GM21515 (cell line): Measurements from ENCODE around the gene ZNF385B.

ENCODE experiments used
- ATAC-seq: cut with Tn5 transposase; IDR thresholded peaks from one replicate; pipeline ENCODE4 v1.9.1; 2021; ENCODE audit not compliant: unreplicated experiment

The ZNF385B gene

GRCh38 chr2:179558010-179558934 is 303.1 kb downstream of the ZNF385B start:
- no peak for ATAC-seq

GRCh38 chr2:179556425-179556824 is 305.0 kb downstream of the ZNF385B start:
- ATAC-seq, result no peak

- no peak for ATAC-seq
Observed at GRCh38 chr2:179555691-179556283, 305.6 kb downstream of the ZNF385B start.

DNA sequence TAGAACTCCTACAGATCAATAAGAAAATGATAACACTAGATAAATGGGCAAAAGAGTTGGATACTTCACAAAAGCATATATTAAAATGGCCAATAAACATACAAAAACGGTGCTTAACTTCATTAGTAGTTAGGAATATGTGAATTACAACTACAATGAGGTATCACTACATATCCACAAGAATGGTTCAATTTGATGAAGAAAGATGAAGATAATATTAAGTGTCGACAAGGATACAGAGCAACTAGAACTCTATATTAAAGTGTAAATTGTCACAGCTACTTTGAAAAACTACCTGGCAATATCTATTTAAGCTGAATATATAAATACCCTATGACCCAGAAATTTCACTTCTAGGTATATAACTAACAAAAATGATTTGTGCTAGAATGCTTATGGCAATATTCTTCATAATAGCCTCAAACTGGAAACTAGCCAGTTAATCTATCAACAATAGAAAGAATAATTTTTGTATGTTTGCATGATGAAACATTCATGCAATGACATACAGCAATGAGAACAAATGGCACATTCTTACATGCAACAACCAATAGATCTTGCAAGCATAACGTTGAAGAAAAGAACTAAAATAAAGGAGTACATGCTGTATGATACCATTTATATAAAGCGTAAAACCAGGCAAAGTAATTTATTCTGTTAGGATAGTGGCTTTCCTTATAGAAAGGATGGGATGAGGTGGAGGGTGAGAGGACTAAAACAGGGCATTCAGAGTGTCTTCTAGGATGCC is 306.6 kb downstream of the ZNF385B start:
- ATAC-seq, result no peak

GRCh38 chr2:179553382-179553781 is 308.0 kb downstream of the ZNF385B start:
- no peak for ATAC-seq

- ATAC-seq, result no peak
Observed at GRCh38 chr2:179551539-179552045, 309.8 kb downstream of the ZNF385B start.

GRCh38 chr2:179550849-179551248 is 310.6 kb downstream of the ZNF385B start:
- no peak for ATAC-seq

DNA sequence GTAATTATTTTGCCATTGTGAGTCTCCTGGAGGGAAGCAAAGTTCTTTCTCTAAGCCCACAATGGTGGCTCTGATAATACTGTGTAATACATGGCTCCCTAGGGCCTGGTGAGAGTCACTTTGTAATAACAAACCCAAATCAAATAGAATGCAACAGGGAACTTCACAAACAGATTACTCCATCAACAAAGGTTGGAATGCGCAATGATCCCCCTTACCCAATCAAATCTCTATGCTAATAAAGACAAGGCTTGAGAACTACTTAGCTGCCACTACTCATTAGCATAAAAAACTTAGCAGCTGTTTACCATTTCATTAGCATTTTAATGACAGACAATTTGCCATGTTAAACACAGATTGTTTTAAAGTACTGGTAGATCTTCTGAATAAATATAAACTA is 311.2 kb downstream of the ZNF385B start:
- no peak for ATAC-seq

DNA sequence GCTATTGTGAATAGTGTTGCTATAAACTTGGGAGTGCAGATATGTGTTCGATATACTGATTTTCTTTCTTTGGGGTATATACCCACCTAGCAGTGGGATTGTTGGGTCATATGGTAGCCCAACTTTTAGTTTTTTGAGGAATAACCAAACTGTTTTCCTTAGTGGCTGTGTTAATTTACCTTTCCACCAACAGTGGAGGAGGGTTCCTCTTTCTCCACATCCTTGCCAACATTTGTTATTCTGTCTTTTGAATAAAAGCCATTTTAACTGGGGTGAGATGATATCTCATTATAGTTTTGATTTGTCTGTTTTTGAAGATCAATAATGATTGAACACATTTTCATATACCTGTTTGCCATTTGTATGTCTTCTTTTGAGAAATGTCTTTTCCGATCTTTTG is 314.8 kb downstream of the ZNF385B start:
- ATAC-seq, result no peak

DNA sequence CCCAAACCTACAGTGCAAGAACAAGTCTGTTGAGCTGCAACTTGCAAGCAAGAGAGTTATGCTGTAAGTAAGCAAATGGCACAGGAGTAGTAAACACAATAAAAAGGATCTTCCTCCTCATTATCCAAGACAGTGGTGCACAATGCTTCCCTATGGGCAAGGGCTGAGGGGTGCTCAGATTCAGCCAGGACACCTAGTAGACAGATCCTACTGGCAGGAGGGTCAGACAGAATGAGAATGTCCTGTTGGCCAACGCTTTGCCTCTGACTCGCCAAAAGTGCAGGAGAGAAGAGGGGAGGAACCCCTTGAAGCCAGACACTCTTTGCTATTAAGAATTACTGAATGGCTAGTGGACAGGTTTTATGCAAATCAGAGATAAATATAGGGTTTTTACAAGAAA is 316.4 kb downstream of the ZNF385B start:
- no peak for ATAC-seq

DNA sequence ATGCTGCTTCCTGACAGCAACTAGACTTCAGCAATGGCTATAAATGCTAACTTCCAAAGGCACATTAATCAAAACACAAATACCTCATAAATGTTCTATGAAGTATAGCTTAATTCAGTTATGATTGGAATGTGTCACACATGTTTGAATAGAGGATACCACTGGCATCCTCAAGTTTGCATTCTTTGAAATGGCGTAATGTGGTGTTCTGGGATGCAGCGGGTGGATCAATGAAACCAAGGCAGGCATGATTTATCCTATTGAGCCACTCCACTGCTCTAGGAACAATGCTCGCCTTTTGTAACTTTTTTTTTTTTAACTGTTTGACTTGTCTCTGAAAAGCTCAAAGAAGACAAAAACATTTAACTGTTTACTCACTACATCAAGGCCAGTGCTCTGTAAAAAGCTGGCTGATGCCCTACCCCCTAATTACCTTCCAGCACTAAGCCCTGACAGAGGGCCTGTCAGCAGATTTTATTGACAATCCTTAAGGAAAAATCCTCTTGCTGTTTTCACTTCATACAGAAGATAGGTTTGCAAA is 318.0 kb downstream of the ZNF385B start:
- ATAC-seq, result no peak

DNA sequence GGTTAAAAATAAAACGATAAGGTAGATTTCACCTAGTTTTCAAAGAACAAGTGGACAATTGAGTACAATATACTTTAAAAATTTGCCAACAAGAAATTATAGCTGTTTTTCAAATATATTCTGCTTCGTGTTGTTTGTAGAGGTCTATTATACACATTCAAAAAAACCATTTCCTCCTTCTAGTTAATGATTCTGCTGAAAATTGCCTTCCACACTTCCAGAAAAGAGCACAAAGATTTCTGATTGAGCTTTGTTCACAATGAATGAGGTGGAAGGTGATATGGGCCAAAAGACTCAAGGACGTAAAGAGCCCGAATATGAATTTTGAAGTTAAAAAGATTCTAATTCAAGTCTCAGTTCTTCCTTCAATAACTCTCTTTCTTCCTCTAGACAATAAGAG is 319.8 kb downstream of the ZNF385B start:
- no peak for ATAC-seq

GRCh38 chr2:179539124-179539511 is 322.3 kb downstream of the ZNF385B start:
- no peak for ATAC-seq

DNA sequence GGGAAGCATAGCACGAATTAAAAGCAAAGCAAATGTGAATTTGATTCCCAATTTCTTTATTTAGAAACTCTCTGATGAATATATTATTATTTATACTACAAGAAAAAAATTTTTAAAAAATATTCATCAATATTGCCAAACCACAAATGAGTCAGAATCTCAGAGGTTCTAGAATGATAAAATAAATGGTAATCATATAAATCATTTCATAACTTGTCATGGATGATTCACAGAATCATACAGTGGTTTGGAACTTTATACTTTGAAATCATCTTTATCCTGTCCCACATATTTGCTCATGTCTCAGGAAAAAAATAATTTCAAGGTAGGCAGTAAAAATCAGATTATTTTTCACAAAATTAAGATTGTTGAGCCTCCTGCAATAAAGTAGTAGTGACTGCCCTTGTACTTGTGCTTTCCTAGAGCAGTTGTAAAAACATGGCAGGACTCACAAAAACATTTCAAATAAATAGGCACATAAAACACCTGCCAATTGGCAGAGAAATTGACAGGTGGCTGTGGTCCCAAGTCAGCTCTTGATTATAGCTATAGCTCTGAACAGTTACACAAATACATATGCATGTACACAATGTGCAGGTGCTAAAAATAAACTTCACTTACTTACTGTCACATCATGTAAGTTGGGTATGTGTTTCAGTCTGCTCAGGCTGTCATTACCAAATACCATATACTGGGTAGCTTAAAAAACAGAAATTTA is 322.8 kb downstream of the ZNF385B start:
- ATAC-seq, result no peak

DNA sequence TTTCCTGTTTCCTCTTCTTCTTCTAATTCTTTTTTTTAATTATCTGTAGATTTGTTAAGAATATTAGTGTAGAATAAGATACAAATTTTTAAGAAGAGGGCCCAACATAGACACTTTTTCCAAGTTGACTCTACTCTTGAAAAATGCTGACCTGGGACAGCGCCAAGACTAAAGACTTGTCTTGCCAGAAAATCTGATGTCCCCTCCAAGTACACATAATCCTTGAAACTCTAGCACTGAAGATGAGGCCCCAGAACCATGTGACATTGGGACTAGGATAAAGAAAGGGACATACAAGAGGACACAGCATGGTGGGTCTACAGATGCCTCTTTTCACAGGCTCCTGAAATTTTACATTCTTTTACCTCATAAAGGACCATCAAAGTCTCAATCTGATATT is 325.2 kb downstream of the ZNF385B start:
- ATAC-seq, result no peak

- no peak for ATAC-seq
Observed at GRCh38 chr2:179533875-179534274, 327.5 kb downstream of the ZNF385B start.

DNA sequence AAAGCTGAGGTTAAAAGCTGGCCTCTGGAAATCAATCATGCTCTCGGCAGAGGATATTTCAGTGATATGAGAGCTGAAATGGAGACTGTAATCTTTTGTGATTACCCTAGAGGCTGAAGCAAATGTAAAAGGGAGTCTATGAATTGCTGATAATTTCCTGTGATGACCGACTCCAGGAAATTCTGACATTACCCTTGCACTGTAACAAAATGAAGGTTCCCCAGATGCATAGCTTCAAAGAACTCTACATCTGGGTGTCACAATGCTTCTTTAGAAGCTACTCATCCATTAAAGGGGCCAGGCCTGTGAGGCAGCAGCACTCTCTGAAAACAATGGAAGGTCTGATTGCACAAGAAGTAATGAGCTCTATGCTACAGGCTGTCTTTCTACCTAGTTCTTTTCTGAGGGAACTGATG is 328.5 kb downstream of the ZNF385B start:
- ATAC-seq, result no peak

DNA sequence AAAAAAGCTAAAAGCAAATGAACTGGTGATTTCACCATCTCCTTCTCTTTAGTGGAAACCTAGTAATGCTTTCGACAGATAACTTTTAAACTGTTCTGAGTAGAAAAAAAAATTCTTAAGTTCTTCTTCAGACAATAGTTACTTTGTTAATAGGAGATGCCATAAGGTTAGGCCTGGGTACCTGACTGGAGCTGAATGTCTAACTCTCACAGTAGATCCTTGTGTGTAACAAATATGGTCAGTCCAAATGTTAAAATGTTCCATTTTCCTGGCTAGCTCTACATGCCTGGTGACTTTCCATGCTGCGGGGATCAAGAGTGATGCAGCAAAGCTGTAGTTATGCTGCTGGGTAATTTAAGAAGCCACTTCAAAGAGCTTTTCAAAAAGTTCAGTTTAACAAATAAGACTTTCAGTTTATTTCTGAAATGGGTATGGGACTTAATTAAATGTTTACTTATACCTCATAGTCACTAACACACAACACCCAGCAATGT is 332.8 kb downstream of the ZNF385B start:
- ATAC-seq, result no peak

- no peak for ATAC-seq
Observed at GRCh38 chr2:179525340-179525739, 336.1 kb downstream of the ZNF385B start.

GRCh38 chr2:179524809-179525339 is 336.5 kb downstream of the ZNF385B start:
- ATAC-seq, result no peak
